GM04503 (cell line): ENCODE measurements around the gene COL6A3.
"Not testable (repeated sequence)": the region's sequence is repeated elsewhere in the genome, so short reads cannot be mapped to it uniquely, and the experiment has no call there.

ENCODE experiments used
- DNase-seq: peaks from one replicate; pipeline ENCODE4 v3.0.0-alpha.2; 2012; ENCODE audit warnings: low read depth

The COL6A3 gene

GRCh38 chr2:237379636-237380035 is 34.3 kb downstream of the COL6A3 start:
- DNase-seq = no peak

GRCh38 chr2:237378650-237379049 is 35.3 kb downstream of the COL6A3 start:
- no peak for DNase-seq

GRCh38 chr2:237374284-237375060 is 39.5 kb downstream of the COL6A3 start:
- no peak for DNase-seq

GRCh38 chr2:237371856-237372255 is 42.1 kb downstream of the COL6A3 start:
- DNase-seq = no peak

GRCh38 chr2:237365671-237366070 is 48.3 kb downstream of the COL6A3 start:
- DNase-seq = no peak

GRCh38 chr2:237364655-237365054 is 49.3 kb downstream of the COL6A3 start:
- DNase-seq = no peak

GRCh38 chr2:237361194-237362004 is 52.6 kb downstream of the COL6A3 start:
- no peak for DNase-seq

GRCh38 chr2:237359894-237360780 is 53.8 kb downstream of the COL6A3 start:
- no peak for DNase-seq

- DNase-seq = no peak
Measured at GRCh38 chr2:237359518-237359840, 54.5 kb downstream of the COL6A3 start.

GRCh38 chr2:237358721-237359517 is 55.0 kb downstream of the COL6A3 start:
- DNase-seq = no peak

- DNase-seq = no peak
Measured at GRCh38 chr2:237355701-237356100, 58.3 kb downstream of the COL6A3 start.

GRCh38 chr2:237354892-237355291 is 59.1 kb downstream of the COL6A3 start:
- peak; percentile 77 for DNase-seq

- DNase-seq = not testable (repeated sequence)
Measured at GRCh38 chr2:237354172-237354571, 59.8 kb downstream of the COL6A3 start.

GRCh38 chr2:237353215-237353614 is 60.7 kb downstream of the COL6A3 start:
- no peak for DNase-seq

- no peak for DNase-seq
Measured at GRCh38 chr2:237352279-237352845, 61.6 kb downstream of the COL6A3 start.

- no peak for DNase-seq
Measured at GRCh38 chr2:237351796-237352195, 62.2 kb downstream of the COL6A3 start.

GRCh38 chr2:237351046-237351445 is 62.9 kb downstream of the COL6A3 start:
- DNase-seq = no peak

GRCh38 chr2:237350597-237350996 is 63.4 kb downstream of the COL6A3 start:
- no peak for DNase-seq

GRCh38 chr2:237350070-237350469 is 63.9 kb downstream of the COL6A3 start:
- DNase-seq = no peak

GRCh38 chr2:237348281-237348865 is 65.6 kb downstream of the COL6A3 start:
- DNase-seq = no peak
